NCI-H2171 (cell line): ENCODE results near the gene MEX3A.
A peak's percentile ranks its signal among the peaks of the same experiment; 100 is the strongest.
"Not testable (repeated sequence)": the region's sequence is repeated elsewhere in the genome, so short reads cannot be mapped to it uniquely, and the experiment has no call there.

ENCODE experiments used
- DNase-seq: peaks from one replicate; lab custom pipeline; 2025; lab: John Stamatoyannopoulos, UW

MEX3A gene

GRCh38 chr1:156118177-156118868 lies 36.1 kb upstream of the MEX3A start:
- no peak for DNase-seq

GRCh38 chr1:156117414-156118176 lies 35.3 kb upstream of the MEX3A start:
- DNase-seq = no peak

DNA sequence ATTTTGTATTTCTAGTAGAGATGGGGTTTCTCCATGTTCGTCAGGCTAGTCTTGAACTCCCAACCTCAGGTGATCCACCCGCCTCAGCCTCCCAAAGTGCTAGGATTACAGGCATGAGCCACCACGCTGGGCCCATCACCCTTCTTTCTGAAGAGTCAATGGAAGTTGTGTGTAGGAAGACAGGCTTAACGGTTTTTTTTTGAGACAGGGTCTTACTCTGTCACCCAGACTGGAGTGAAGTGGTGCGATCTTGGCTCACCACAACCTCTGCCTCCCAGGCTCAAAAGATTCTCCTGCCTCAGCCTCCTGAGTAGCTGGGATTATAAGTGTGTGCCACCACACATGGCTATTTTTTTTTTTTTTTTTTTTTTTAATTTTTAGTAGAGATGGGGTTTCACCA lies 34.5 kb upstream of the MEX3A start:
- DNase-seq = not testable (repeated sequence)

DNA sequence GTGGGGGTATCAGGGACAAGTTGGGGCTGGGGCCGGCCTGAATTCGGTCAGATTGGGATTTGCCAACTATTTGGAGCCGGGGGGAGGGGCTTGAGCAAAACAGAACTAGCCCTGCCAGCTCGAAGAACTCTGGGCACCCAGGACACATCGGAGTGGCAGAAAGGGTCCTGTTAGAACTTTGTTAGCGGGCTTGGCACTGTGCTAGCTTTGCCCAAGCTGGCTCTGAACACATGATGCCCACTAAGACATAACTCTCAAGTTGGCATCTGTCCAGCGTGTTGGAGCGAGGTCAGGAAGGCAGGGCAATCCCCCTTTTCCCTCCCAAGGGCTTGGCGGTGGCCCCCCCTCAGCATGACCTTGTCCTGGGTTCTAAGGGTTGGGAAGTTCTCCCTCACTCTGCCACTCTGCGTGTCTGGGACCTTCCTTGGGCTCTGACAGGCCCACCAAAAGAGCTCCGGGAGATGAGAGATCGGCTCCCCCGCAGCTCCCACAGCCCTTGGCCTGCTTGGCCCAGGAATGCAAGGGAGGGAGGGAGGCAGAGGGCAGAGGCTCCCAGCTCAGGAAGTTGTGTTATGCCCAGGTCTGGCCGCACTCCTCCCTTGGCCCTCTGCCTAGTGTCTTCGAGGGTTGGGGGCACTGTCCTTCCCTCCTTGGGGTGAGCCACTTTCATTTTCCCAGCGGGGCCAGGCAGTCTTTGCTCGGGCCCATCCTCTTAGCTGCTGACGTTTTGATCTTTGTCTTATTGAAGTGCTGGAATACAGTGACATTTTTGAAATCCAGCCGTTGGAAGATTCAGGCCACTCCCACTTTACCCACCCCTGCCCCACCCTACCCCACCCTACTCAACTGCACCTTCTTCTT lies 33.5 kb upstream of the MEX3A start:
- no peak for DNase-seq

DNA sequence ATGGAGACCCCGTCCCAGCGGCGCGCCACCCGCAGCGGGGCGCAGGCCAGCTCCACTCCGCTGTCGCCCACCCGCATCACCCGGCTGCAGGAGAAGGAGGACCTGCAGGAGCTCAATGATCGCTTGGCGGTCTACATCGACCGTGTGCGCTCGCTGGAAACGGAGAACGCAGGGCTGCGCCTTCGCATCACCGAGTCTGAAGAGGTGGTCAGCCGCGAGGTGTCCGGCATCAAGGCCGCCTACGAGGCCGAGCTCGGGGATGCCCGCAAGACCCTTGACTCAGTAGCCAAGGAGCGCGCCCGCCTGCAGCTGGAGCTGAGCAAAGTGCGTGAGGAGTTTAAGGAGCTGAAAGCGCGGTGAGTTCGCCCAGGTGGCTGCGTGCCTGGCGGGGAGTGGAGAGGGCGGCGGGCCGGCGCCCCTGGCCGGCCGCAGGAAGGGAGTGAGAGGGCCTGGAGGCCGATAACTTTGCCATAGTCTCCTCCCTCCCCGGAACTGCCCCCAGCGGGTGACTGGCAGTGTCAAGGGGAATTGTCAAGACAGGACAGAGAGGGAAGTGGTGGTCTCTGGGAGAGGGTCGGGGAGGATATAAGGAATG lies 32.8 kb upstream of the MEX3A start:
- no peak for DNase-seq

GRCh38 chr1:156114101-156114918 lies 32.0 kb upstream of the MEX3A start, which contains the start of gene LMNA:
LMNA (plus strand) TSS chr1:156114711; CDS start chr1:156114919, 208 bp downstream.
- DNase-seq = peak; percentile 52

- no peak for DNase-seq
Observed at GRCh38 chr1:156113282-156113950, 31.2 kb upstream of the MEX3A start.

- no peak for DNase-seq
Observed at GRCh38 chr1:156112276-156113137, 30.2 kb upstream of the MEX3A start.

DNA sequence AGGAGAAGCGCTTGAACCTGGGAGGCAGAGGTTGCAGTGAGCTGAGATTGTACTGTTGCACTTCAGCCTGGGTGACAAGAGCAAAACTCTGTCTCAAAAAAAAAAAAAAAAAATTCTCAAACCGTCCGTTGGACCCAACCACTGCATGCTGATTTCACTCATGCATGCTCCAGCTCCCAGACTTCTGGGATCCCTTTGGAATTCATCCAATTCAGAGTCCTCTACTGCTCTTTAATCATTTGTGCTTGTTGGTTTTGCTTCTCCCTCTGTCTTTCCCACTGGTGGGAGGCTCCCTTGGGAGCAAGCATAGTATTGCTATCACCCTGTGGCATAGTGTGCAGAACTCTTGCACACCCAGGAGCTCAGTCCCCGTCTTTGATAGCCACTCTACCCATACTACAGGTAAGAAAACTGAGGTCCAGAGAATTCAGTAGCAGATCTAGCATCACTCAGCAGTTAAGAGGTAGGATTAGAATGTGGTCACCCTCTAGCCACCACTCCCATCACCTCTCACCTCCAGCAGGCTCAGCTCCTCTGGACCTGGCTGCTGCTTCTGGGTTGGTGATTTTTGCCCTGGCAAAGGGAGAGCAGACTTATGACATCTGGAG lies 29.2 kb upstream of the MEX3A start:
- no peak for DNase-seq

DNA sequence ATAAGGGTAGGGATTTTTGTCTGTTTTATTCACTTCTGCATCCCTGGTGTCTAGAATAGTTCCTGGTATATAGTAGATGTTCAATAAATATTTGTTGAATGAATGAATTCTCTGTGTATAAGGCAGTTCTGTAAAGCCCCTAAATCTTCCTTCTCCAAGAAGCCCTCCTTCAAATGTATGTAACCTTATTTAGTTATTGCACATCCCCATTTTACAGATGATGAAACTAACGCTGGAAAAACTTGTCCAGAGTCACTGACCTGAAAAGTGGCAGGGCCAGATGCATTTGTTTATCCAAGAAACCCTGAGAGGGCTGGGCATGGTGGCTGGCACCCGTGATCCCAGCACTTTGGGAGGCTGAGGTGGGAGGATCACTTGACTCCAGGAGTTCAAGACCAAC lies 28.0 kb upstream of the MEX3A start:
- no peak for DNase-seq

- DNase-seq = no peak
Observed at GRCh38 chr1:156108664-156109241, 26.5 kb upstream of the MEX3A start.

DNA sequence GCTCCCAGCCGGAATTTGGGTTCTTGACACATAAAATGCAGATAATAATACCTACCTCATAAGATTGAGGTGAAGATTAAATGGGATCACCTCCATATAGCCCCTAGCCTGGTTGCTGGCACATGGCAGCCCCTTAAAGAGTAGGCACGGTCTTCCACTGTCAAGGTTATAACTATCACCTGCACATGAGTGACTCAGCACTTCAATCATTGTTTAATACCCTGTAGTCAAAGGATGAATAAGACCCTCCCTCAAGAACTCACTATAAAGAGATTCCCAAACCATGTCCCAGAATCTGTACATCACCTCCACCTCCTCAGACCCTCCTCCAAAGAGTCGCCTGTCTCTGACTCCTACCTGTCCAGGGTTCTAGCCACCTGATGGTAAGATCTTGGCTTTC lies 25.8 kb upstream of the MEX3A start:
- no peak for DNase-seq

- no peak for DNase-seq
Observed at GRCh38 chr1:156106624-156107488, 24.6 kb upstream of the MEX3A start.

GRCh38 chr1:156104861-156105832 lies 22.9 kb upstream of the MEX3A start:
- DNase-seq = no peak

DNA sequence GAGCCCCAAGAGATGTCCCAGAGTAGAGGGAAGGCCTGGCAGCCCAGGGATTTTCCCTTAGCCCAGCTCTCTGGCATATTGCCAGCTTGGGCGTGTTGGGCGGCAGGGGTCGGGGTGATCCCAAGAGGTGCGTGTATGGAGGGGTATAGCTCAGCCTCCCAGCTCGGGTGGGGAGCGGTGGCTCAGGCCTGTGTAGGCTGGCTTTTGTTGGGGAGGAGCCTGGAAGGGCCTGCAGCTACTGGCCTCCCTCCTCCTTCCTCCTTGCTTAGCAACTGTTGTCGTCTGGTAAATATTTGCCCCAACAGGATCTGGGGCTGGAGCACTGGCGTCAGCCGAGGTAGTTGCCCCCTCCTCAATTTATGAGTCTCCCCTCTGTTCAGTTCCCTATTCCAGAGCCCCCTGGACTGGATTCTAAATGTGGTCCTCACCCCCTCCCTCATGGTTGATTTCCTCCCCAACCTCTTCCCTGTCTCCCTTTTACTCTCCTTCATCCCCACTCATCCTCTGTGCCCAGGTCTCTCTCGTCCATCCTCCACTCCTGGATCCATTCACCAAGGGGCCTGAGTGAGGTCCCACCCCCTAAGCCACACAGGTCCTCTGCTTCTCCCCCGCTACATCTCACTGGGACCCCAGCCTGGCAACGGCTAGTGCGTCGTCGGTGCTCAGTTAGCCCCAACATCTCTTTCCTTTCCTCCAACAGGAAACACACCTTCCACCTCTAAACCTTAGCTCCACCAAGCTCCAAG lies 22.0 kb upstream of the MEX3A start:
- peak; percentile 64 for DNase-seq

GRCh38 chr1:156103521-156103947 lies 21.3 kb upstream of the MEX3A start:
- no peak for DNase-seq
